A673 (cell line): ENCODE measurements around the gene SLC8A3. TPM values are rescaled to one million over a fixed set of nuclear protein-coding genes. Genes with fewer than 3 reads are reported as not detected.

Experiments used
- BruUV-seq: library from RNA; stranded (reverse); fragments of 400-500 nt; replicated peaks from 2 replicates; lab custom pipeline; 2021; lab: Mats Ljungman, UMichigan
- CTCF ChIA-PET: fragments of 300-600 bp; sonication (Branson Sonifier 250); formaldehyde crosslinking; loops from one replicate; lab custom pipeline; 2022; ENCODE audit warnings: antibody characterized with exemption; lab: Charles Lee
- POLR2A ChIA-PET: fragments of 300-600 bp; sonication (Branson Sonifier 250); formaldehyde crosslinking; loops from one replicate; lab custom pipeline; 2022; ENCODE audit warnings: antibody characterized with exemption; ENCODE audit not compliant: low non-redundant PET; lab: Charles Lee
- DNase-seq: peaks from one replicate; pipeline ENCODE4 v3.0.0-alpha.2; 2015; ENCODE audit warnings: low spot score
- H3K27ac ChIP-seq: fragments of 200-600 bp; sonication (generic); 2 replicates; pipeline ENCODE4 v1.5.1; 2016; ENCODE audit warnings: mixed run types, low read depth, mild to moderate bottlenecking, mixed read lengths, antibody characterized with exemption, low read length; ENCODE audit not compliant: poor library complexity, severe bottlenecking
- H3K27me3 ChIP-seq: fragments of 200-600 bp; sonication (generic); replicated peaks from 2 replicates; pipeline ENCODE4 v1.6.1; 2017; ENCODE audit warnings: mixed run types, low read depth, mild to moderate bottlenecking, mixed read lengths, antibody characterized with exemption, low read length; ENCODE audit not compliant: insufficient read depth, poor library complexity
- H3K36me3 ChIP-seq: fragments of 200-600 bp; sonication (generic); 2 replicates; pipeline ENCODE4 v1.6.1; 2016; ENCODE audit warnings: mixed run types, mild to moderate bottlenecking, mixed read lengths, antibody characterized with exemption, low read length; ENCODE audit not compliant: insufficient read depth, poor library complexity, severe bottlenecking
- H3K4me1 ChIP-seq: fragments of 200-600 bp; sonication (generic); 2 replicates; pipeline ENCODE4 v1.6.1; 2017; ENCODE audit warnings: mixed run types, mild to moderate bottlenecking, mixed read lengths, antibody characterized with exemption, low read length; ENCODE audit not compliant: insufficient read depth, poor library complexity, severe bottlenecking
- H3K4me3 ChIP-seq: fragments of 200-600 bp; sonication (generic); 2 replicates; pipeline ENCODE4 v1.5.1; 2016; ENCODE audit warnings: low read depth, mixed run types, mild to moderate bottlenecking, mixed read lengths, low read length; ENCODE audit not compliant: poor library complexity, severe bottlenecking
- H3K9me3 ChIP-seq: fragments of 200-600 bp; sonication (generic); 2 replicates; pipeline ENCODE4 v1.6.1; 2016; ENCODE audit warnings: mixed run types, low read depth, mild to moderate bottlenecking, mixed read lengths, antibody characterized with exemption, low read length; ENCODE audit not compliant: poor library complexity, severe bottlenecking
- EZH2 ChIP-seq: fragments of 200-600 bp; sonication (generic); IDR thresholded peaks from 2 replicates; pipeline ENCODE4 v1.6.1; 2017; ENCODE audit warnings: borderline replicate concordance, low read depth, mild to moderate bottlenecking, mixed read lengths, antibody characterized with exemption, low read length; ENCODE audit not compliant: poor library complexity, severe bottlenecking
- intact Hi-C: fragments of 100-400 bp; cut with micrococcal nuclease; formaldehyde crosslinking; loops from one replicate; pipeline ENCODE4 v1.10.0; 2022; ENCODE audit not compliant: unreplicated experiment
- total RNA-seq: library from RNA; stranded (reverse); gene quantifications from 2 replicates; pipeline ENCODE4 v1.2.3, GENCODE V29; 2021
- TF ChIP-seq, protein P1 (sequence below): fragments of 300-800, 200-600 bp; sonication (generic); conservative IDR thresholded peaks from 2 replicates; pipeline ENCODE4 v1.5.1; 2017; ENCODE audit warnings: low read depth, mild to moderate bottlenecking, antibody characterized with exemption, low read length, moderate library complexity, mixed read lengths

SLC8A3 gene
- total RNA-seq, 1 experiment from 2014 or later: not detected

- TF ChIP-seq, protein P1, sequence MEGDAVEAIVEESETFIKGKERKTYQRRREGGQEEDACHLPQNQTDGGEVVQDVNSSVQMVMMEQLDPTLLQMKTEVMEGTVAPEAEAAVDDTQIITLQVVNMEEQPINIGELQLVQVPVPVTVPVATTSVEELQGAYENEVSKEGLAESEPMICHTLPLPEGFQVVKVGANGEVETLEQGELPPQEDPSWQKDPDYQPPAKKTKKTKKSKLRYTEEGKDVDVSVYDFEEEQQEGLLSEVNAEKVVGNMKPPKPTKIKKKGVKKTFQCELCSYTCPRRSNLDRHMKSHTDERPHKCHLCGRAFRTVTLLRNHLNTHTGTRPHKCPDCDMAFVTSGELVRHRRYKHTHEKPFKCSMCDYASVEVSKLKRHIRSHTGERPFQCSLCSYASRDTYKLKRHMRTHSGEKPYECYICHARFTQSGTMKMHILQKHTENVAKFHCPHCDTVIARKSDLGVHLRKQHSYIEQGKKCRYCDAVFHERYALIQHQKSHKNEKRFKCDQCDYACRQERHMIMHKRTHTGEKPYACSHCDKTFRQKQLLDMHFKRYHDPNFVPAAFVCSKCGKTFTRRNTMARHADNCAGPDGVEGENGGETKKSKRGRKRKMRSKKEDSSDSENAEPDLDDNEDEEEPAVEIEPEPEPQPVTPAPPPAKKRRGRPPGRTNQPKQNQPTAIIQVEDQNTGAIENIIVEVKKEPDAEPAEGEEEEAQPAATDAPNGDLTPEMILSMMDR: no peak
- no peak for TF ChIP-seq EZH2
- H3K4me1 ChIP-seq: no peaks in the 10 kb centered on the region
- H3K27me3 ChIP-seq: peaks cover 51% of the 10 kb centered on the region
- H3K36me3 ChIP-seq: no peaks in the 10 kb centered on the region
- DNase-seq: no peak
- POLR2A ChIA-PET: no interaction called here
- H3K4me3 ChIP-seq: no peak overlapping the region
- no peaks in the 10 kb centered on the region for H3K9me3 ChIP-seq
- intact Hi-C loops: no loop called here
- H3K27ac ChIP-seq: no peak overlapping the region
- CTCF ChIA-PET: no interaction called here
- BruUV-seq: no TSS peak
Measured at GRCh38 chr14:70137788-70138187, 51.0 kb downstream of the SLC8A3 start.

DNA sequence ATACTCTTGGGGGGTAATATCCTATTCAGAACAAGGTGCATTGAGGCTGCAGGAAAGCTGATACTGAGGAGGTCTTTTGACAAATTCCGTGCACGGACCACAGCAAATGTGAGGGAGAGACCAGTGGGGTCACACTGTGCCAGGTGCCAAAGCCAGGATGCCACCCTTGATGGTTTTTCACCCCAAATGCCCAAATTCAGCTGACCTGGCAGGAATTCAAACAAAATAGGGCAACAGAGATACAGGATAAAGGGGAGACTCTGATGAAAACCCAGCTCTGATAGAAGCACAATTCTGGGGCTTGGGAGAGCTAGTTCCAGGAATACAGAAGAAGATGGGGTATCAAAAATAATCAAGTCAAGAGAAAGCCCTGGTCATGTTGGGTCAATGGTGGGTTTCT, 55.3 kb downstream of the SLC8A3 start:
- intact Hi-C loops: no loop called here
- ChIA-PET CTCF (no interaction called here), POLR2A (no interaction called here)
- Histone ChIP-seq H3K4me1 (no peaks in the 10 kb centered on the region), H3K36me3 (no peaks in the 10 kb centered on the region), H3K27ac (no peak overlapping the region), H3K9me3 (no peaks in the 10 kb centered on the region), H3K27me3 (peaks cover 50% of the 10 kb centered on the region), H3K4me3 (no peak overlapping the region)
- no peak for DNase-seq
- BruUV-seq: no TSS peak
- TF ChIP-seq, protein P1: no peak
- no peak for TF ChIP-seq EZH2

GRCh38 chr14:70130482-70130881, 58.3 kb downstream of the SLC8A3 start:
- BruUV-seq: no TSS peak
- Histone ChIP-seq H3K27me3 (peaks cover 50% of the 10 kb centered on the region), H3K36me3 (no peaks in the 10 kb centered on the region), H3K9me3 (no peaks in the 10 kb centered on the region), H3K4me1 (no peaks in the 10 kb centered on the region), H3K4me3 (no peak overlapping the region), H3K27ac (no peak overlapping the region)
- ChIA-PET CTCF (interaction anchor here (0.5 kb wide), 1 partner anchor 295 kb away, joined by 5 read pairs; no protein-coding TSS in a partner anchor), POLR2A (no interaction called here)
- intact Hi-C loops: no loop called here
- TF ChIP-seq, protein P1: no peak
- no peak for TF ChIP-seq EZH2
- DNase-seq: no peak
